K562 (cell line): ENCODE data around the gene GPR137C. TPM values are rescaled to one million over a fixed set of nuclear protein-coding genes. Genes with fewer than 3 reads are reported as not detected.

ENCODE experiments used
- ATAC-seq: fragments of 200-7000 bp; cut with Tn5 transposase; 3 replicates; pipeline ENCODE4 v1.9.1; 2020; ENCODE audit warnings: moderate library complexity
- BruUV-seq: library from RNA; stranded (reverse); fragments of 400-500 nt; replicated peaks from 2 replicates; lab custom pipeline; 2021; lab: Mats Ljungman, UMichigan
- CTCF ChIA-PET: fragments of 300-600 bp; formaldehyde crosslinking; extraction: SDS; loops from one replicate; lab custom pipeline; 2021; ENCODE audit warnings: low intra/inter-chr PET ratio; lab: Yijun Ruan, JAX
- POLR2A ChIA-PET: fragments of 300-600, 350-650 bp; sonication (Branson Sonifier 250); formaldehyde crosslinking; extraction: SDS; loops from one replicate; lab custom pipeline; 2021; ENCODE audit warnings: antibody characterized with exemption, inconsistent platforms; lab: Yijun Ruan, JAX
- DNase-seq, 4 experiments: peaks; one replicate each; pipeline versions ENCODE4 v3.0.0 to v3.0.0-alpha.2; 2011 to 2018; ENCODE audit warnings: low spot score in 3 of 4, mixed read lengths in 3 of 4; ENCODE audit errors: extremely low read depth in 1 of 4
- FAIRE-seq: peaks from 2 replicates; lab custom pipeline; 2011; peaks lifted over from hg19 to GRCh38; lab: Jason Lieb, UNC
- H2AFZ ChIP-seq: 2 replicates; pipeline ENCODE4 v1.6.0; 2011; ENCODE audit warnings: low read depth, low read length, control low read depth, inconsistent platforms
- H3K27ac ChIP-seq: fragments of 200-600 bp; 3 replicates; pipeline ENCODE4 v1.8.0; 2011; ENCODE audit warnings: low read depth, mild to moderate bottlenecking, control low read depth, inconsistent platforms, low read length, moderate library complexity, mixed read lengths; ENCODE audit errors: extremely low read depth
- H3K27me3 ChIP-seq, 2 experiments: fragments of 300-600 bp in 1 of 2; 2 replicates in 1 of 2; 3 replicates in 1 of 2; pipeline versions ENCODE4 v1.6.0 to v1.8.0; 2011; ENCODE audit warnings: inconsistent platforms in 2 of 2, low read length in 2 of 2, mild to moderate bottlenecking in 1 of 2, mixed read lengths in 1 of 2, moderate library complexity in 1 of 2; ENCODE audit not compliant: control insufficient read depth in 2 of 2, insufficient read depth in 2 of 2
- H3K36me3 ChIP-seq: fragments of 300-600 bp; 3 replicates; pipeline ENCODE4 v1.8.0; 2011; ENCODE audit warnings: mild to moderate bottlenecking, low read length, inconsistent platforms; ENCODE audit not compliant: control insufficient read depth, insufficient read depth
- H3K4me1 ChIP-seq, 2 experiments: fragments of 200-600 bp in 1 of 2; replicated peaks in 1 of 2; 2 replicates in 1 of 2; 3 replicates in 1 of 2; pipeline versions ENCODE4 v1.5.1 to v1.8.0; 2011; ENCODE audit warnings: inconsistent platforms in 2 of 2, low read length in 2 of 2, mild to moderate bottlenecking in 1 of 2, mixed read lengths in 1 of 2, moderate library complexity in 1 of 2; ENCODE audit not compliant: control insufficient read depth in 2 of 2, insufficient read depth in 2 of 2
- H3K4me2 ChIP-seq: 2 replicates; pipeline ENCODE4 v1.6.1; 2011; ENCODE audit warnings: low read length, control low read depth, inconsistent platforms, mixed read lengths; ENCODE audit not compliant: insufficient read depth
- H3K4me3 ChIP-seq: fragments of 200-600 bp; sonication (generic), shearing (Covaris generic); 2 replicates; pipeline ENCODE4 v1.5.1; 2016; ENCODE audit warnings: control low read depth, inconsistent platforms
- H3K79me2 ChIP-seq: fragments of 200-600 bp; 3 replicates; pipeline ENCODE4 v1.8.0; 2011; ENCODE audit warnings: low read length, inconsistent platforms; ENCODE audit not compliant: control insufficient read depth, insufficient read depth
- H3K9ac ChIP-seq, 2 experiments: 2 replicates each; pipeline versions ENCODE4 v1.6.0 to v1.6.1; 2011; ENCODE audit warnings: low read depth in 2 of 2, low read length in 2 of 2, control low read depth in 1 of 2, inconsistent platforms in 1 of 2, mild to moderate bottlenecking in 1 of 2, mixed read lengths in 1 of 2; ENCODE audit not compliant: insufficient read depth in 1 of 2
- H3K9me1 ChIP-seq: one replicate; pipeline ENCODE4 v1.6.0; 2011; ENCODE audit warnings: inconsistent platforms, mild to moderate bottlenecking, low read length, moderate library complexity; ENCODE audit not compliant: control insufficient read depth, insufficient read depth
- H3K9me3 ChIP-seq: replicated peaks from 2 replicates; pipeline ENCODE4 v1.5.1; 2011; ENCODE audit warnings: low read depth, low read length, inconsistent platforms; ENCODE audit not compliant: control insufficient read depth, insufficient read depth
- H4K20me1 ChIP-seq: replicated peaks from 2 replicates; pipeline ENCODE4 v1.6.1; 2011; ENCODE audit warnings: low read length, inconsistent platforms, mixed read lengths; ENCODE audit not compliant: control insufficient read depth, insufficient read depth
- ARID1B ChIP-seq: fragments of 450-650 bp; IDR thresholded peaks from 2 replicates; pipeline ENCODE4 v1.6.1; 2016; ENCODE audit warnings: antibody characterized with exemption, mild to moderate bottlenecking, inconsistent platforms
- CBFA2T2 ChIP-seq: fragments of 450-650 bp; conservative IDR thresholded peaks from 2 replicates; pipeline ENCODE4 v1.6.1; 2017; ENCODE audit warnings: mild to moderate bottlenecking
- CBFA2T3 ChIP-seq: fragments of 450-650 bp; IDR thresholded peaks from 2 replicates; pipeline ENCODE4 v1.6.1; 2017
- GATAD2B ChIP-seq: fragments of 450-650 bp; IDR thresholded peaks from 2 replicates; pipeline ENCODE4 v1.6.1; 2017; ENCODE audit warnings: mild to moderate bottlenecking, borderline replicate concordance
- HNRNPL ChIP-seq: fragments of 200-400 bp; formaldehyde crosslinking; IDR thresholded peaks from 2 replicates; pipeline ENCODE4 v1.6.1; 2017; ENCODE audit warnings: low read depth, mild to moderate bottlenecking, low read length
- JUN ChIP-seq, 2 experiments: sonication (generic) in 1 of 2; formaldehyde crosslinking in 1 of 2; IDR thresholded peaks; 2 replicates each; pipeline versions ENCODE4 v1.6.1 to v1.8.0; 2012 to 2022; ENCODE audit warnings: borderline replicate concordance in 2 of 2, mild to moderate bottlenecking in 2 of 2, improper control_type of control experiment in 1 of 2, low read depth in 1 of 2, low read length in 1 of 2, missing genetic modification reagents in 1 of 2
- MAFF ChIP-seq: IDR thresholded peaks from 2 replicates; pipeline ENCODE4 v1.6.1; 2012; ENCODE audit warnings: low read length, improper control_type of control experiment
- MEF2D ChIP-seq: conservative IDR thresholded peaks from 2 replicates; pipeline ENCODE4 v1.6.1; 2016; ENCODE audit warnings: low read depth, missing genetic modification characterization, missing compliant biosample characterization
- RAD51 ChIP-seq: fragments of 450-650 bp; IDR thresholded peaks from 2 replicates; pipeline ENCODE4 v1.7.1; 2016; ENCODE audit warnings: low read depth, mild to moderate bottlenecking, borderline replicate concordance
- RBFOX2 ChIP-seq: fragments of 200-400 bp; formaldehyde crosslinking; IDR thresholded peaks from 2 replicates; pipeline ENCODE4 v1.6.1; 2017; ENCODE audit warnings: low read depth, mild to moderate bottlenecking, low read length, moderate library complexity
- SMARCE1 ChIP-seq: fragments of 450-650 bp; IDR thresholded peaks from 2 replicates; pipeline ENCODE4 v1.7.1; 2016; ENCODE audit warnings: mild to moderate bottlenecking
- TCF3 ChIP-seq: sonication (generic); formaldehyde crosslinking; IDR thresholded peaks from 2 replicates; pipeline ENCODE4 v1.4.0; 2020; ENCODE audit warnings: mild to moderate bottlenecking, missing genetic modification reagents
- TEAD4 ChIP-seq, 2 experiments: sonication (generic) in 1 of 2; formaldehyde crosslinking in 1 of 2; IDR thresholded peaks; 2 replicates each; pipeline versions ENCODE4 v1.6.1 to v1.8.0; 2012 to 2022; ENCODE audit warnings: borderline replicate concordance in 1 of 2, inconsistent platforms in 1 of 2, low read length in 1 of 2, mild to moderate bottlenecking in 1 of 2, missing genetic modification reagents in 1 of 2
- ZNF212 ChIP-seq: fragments of 450-650 bp; formaldehyde crosslinking; IDR thresholded peaks from 2 replicates; pipeline ENCODE4 v1.4.0; 2020; ENCODE audit warnings: mild to moderate bottlenecking
- WGBS: fragments of 100-300 bp; shearing (Covaris generic); methylation state at CpG from one replicate; pipeline ENCODE4 v1.1.6; 2016; ENCODE audit warnings: low coverage, mixed read lengths; ENCODE audit not compliant: insufficient coverage; ENCODE audit errors: missing lambda C conversion rate; 5-methylcytosine and 5-hydroxymethylcytosine counted together
- in situ Hi-C: fragments of 300-500 bp; cut with MboI; formaldehyde crosslinking; loops from 4 replicates; pipeline ENCODE4 v1.15.0; 2018; ENCODE audit warnings: inconsistent platforms, mixed read lengths
- intact Hi-C: fragments of 100-400 bp; cut with micrococcal nuclease; formaldehyde crosslinking; loops from 2 replicates; pipeline ENCODE4 v1.14.2; 2022
- polyA plus RNA-seq, 8 experiments: library from polyadenylated mRNA; depleted of rRNA in 4 of 8; stranded (reverse) in 5 of 8; unstranded in 3 of 8; fragments of >200 nt; fragmentation: Nextera tagmentation in 2 of 8; fragmentation: Illumina TruSeq in 1 of 8; extraction: Ambion mirVana in 2 of 8; extraction: Trizol in 1 of 8; gene quantifications; 2 replicates each; pipeline versions ENCODE4 v1.2.1 to v1.2.3, GENCODE V29; 2011 to 2014; ENCODE audit warnings: inconsistent platforms in 1 of 8, missing spikeins in 1 of 8
- total RNA-seq, 7 experiments: library from RNA; depleted of rRNA in 6 of 7; stranded (reverse); fragments of >200 nt in 6 of 7; fragmentation: Illumina TruSeq in 2 of 7; extraction: Trizol in 2 of 7; gene quantifications; 2 replicates each; pipeline versions ENCODE4 v1.2.1 to v1.2.3, GENCODE V29; 2011 to 2021; ENCODE audit warnings: low replicate concordance in 1 of 7

GPR137C gene
- total and polyA plus RNA-seq, 9 of the 15 experiments (the other 6 are each of a cell fraction or from before 2014, with no cell fraction given), result 0.03 to 0.31 (median 0.06) TPM; not detected in 4

DNA sequence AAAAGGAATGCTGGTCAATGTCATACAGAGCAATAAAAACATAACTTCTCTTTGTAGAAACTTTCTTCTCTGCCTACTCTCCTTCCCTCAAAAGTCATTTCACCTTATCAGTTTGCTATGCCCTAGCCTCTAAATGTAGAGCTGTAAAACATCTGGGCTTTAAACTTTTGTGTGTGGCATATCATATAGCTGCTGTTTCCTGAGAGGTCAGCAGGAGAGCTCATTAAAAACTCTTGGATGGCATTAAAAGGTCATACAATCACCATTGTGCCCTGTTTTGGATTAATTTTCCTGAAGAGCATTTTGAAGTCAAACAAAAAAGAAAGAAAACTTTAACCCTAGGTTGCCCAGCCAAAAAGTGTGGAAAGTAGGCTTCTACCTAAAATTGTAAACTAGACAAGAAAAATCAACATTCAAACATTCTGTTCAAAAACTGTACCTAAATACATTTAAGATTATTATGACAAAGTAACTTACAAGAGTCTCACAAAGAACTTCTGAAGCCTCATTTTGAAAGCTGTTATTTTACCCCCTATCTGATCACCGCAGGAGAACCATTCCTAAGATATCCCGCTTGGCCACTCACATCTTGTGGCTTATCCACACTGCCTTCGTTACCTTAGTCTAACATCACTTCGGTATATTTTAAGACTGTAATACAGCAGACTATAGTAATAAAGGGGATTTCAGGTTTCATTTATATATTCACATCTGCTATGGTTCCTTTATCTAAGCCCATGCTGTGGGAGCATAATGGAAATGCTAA, 38.4 kb upstream of the GPR137C start:
- H2AFZ ChIP-seq, result peak overlapping the region; percentile 58
- H3K9me3 ChIP-seq, result no peaks in the 10 kb centered on the region
- POLR2A ChIA-PET, result interaction anchor here (0.6 kb wide), 1 partner anchor 282 kb away, joined by 3 read pairs; no protein-coding TSS in a partner anchor
- H3K4me3 ChIP-seq, result no peak overlapping the region
- peaks cover 3 to 12% of the 10 kb centered on the region in 2 experiments; a peak in 3 of 5 replicates for H3K4me1 ChIP-seq
- H3K27me3 ChIP-seq, result no peaks in the 10 kb centered on the region
- peak overlapping the region; percentile 22; the same call in 2 of the 3 replicates for H3K27ac ChIP-seq
- no peak overlapping the region for H3K4me2 ChIP-seq
- no TSS peak for BruUV-seq
- FAIRE-seq (no peak), DNase-seq (peak in 2 of 4 experiments; percentile 15 to 41), ATAC-seq (peak; percentile 82)
- WGBS, result 2% methylated on average over 4 of the region's 4 CpGs
- TF ChIP-seq ARID1B (peak; percentile 38; the same call in 1 of the 2 replicates), CBFA2T2 (0 out of 2 replicates have a peak, but pooled peaks have one; percentile 11), SMARCE1 (no peak), GATAD2B (no peak), HNRNPL (no peak), RBFOX2 (no peak), MAFF (no peak), CBFA2T3 (peak; percentile 50), MEF2D (tag) (no peak), ZNF212 (CRISPR knock-in tag) (no peak), RAD51 (no peak), TEAD4 (IDR thresholded peaks at IDR 0.05; ENCODE audit: low read length) (0 out of 2 replicates have a peak, but pooled peaks have one; percentile 15), TEAD4 (CRISPR knock-in tag; IDR thresholded peaks at IDR 0.05; ENCODE audit: borderline replicate concordance) (no peak), JUN (IDR thresholded peaks at IDR 0.05; ENCODE audit: borderline replicate concordance, low read depth, low read length) (no peak), JUN (CRISPR knock-in tag; IDR thresholded peaks at IDR 0.05; ENCODE audit: borderline replicate concordance) (no peak), TCF3 (CRISPR knock-in tag) (peak; percentile 20; the same call in 1 of the 2 replicates)
- no peaks in the 10 kb centered on the region for H3K79me2 ChIP-seq
- no peaks in the 10 kb centered on the region for H3K9me1 ChIP-seq
- intact Hi-C loops (no loop called here), in situ Hi-C loops (no loop called here)
- CTCF ChIA-PET, result no interaction called here
- no peak overlapping the region for H3K9ac ChIP-seq
- no peaks in the 10 kb centered on the region for H4K20me1 ChIP-seq
- H3K36me3 ChIP-seq, result no peaks in the 10 kb centered on the region; the same call in 2 of the 3 replicates
